Right lobe of liver (tissue), 4 donors: Measurements from ENCODE around the gene TMTC3.

ENCODE experiments used
- POLR2A ChIP-seq: fragments of 450-650 bp; IDR thresholded peaks from one replicate; pipeline ENCODE4 v1.6.1; 2017; ENCODE audit warnings: antibody characterized with exemption, mild to moderate bottlenecking
- TF ChIP-seq, protein P1 (sequence below), 4 donors: fragments of 200-600 bp in 3 of 4; fragments of 450-650 bp in 1 of 4; IDR thresholded peaks; one replicate each; pipeline versions ENCODE4 v1.5.1 to v1.8.0; 2016 to 2022; ENCODE audit warnings: antibody characterized with exemption in 4 of 4, mild to moderate bottlenecking in 2 of 4
- donor health status: DM: no; HTN: no; CAD: no.
- donor health status: DM: no; HTN: no; CAD: no.
- donor health status: DM: no; HTN: yes; CAD: no.

DNA sequence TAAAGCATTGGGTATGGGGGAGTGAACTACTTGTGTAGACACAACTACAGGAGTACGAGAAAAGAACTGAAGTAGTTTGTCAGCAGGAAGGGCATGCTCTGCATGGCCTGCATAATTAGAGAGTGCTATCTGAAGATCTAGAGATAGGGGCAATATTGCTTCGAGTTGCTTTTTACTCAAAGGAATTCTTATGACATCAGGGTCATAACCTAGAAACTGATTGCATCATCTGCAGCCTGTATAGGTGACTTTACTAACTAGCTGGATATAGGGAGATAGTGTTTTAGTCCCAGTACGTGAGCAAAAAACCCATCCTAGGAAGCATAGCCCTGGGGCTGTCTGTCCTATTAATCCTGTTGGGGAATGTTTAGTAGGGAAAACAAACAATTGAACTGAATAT lies 39.8 kb downstream of the TMTC3 start:
- no peak for TF ChIP-seq POLR2A
- TF ChIP-seq, protein P1, sequence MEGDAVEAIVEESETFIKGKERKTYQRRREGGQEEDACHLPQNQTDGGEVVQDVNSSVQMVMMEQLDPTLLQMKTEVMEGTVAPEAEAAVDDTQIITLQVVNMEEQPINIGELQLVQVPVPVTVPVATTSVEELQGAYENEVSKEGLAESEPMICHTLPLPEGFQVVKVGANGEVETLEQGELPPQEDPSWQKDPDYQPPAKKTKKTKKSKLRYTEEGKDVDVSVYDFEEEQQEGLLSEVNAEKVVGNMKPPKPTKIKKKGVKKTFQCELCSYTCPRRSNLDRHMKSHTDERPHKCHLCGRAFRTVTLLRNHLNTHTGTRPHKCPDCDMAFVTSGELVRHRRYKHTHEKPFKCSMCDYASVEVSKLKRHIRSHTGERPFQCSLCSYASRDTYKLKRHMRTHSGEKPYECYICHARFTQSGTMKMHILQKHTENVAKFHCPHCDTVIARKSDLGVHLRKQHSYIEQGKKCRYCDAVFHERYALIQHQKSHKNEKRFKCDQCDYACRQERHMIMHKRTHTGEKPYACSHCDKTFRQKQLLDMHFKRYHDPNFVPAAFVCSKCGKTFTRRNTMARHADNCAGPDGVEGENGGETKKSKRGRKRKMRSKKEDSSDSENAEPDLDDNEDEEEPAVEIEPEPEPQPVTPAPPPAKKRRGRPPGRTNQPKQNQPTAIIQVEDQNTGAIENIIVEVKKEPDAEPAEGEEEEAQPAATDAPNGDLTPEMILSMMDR (IDR thresholded peaks at IDR 0.05), result no peak
